ENCODE data around the gene WASF2. TPM values are rescaled to one million over a fixed set of nuclear protein-coding genes. Genes with fewer than 3 reads are reported as not detected.

WASF2 gene
- total and polyA plus RNA-seq, 2 of the 8 experiments (the other 6 are each of a cell fraction or from before 2014, with no cell fraction given) = 32.1 to 86.6 TPM

DNA sequence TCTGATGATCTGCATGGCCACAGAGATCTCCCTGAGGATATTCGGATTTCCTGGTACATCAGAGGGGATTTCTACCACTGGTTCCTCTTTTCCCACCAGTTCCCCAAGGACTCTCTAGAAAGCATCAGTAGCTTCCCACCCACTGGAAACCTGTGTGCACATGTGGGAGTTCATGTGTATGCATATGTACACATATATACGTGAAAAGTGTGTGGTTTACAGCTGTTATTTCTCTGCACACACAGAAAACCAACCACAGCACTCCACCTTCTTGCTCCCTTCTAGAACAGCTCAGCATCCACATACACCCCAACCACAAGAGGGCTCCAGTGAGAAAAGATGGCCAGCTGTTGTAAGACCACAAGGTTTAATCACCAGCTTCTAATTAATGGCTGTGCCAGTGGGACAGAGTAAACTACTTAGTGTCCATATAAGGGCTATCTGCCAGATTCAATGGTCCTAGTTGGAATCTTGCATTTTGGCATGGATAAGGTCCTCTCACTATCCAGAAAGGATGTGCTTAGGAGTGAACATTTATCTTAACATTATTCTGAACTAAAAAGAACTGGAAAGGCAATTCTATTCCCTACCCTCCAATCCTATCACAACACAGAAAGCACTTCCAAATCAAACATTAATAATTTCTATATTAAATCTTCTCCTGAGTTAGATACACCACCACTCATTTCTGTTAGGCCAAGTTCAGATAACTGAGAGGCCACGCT, 73.4 kb downstream of the WASF2 start:
- Histone ChIP-seq H3K4me2 (ENCODE audit: insufficient read depth in 1 of 2, low read depth in 2 of 2, low read length in 2 of 2) (no peak overlapping the region), H2BK20ac (ENCODE audit: low read length) (no peak overlapping the region), H3K23me2 (ENCODE audit: low read depth, low read length) (no peaks in the 10 kb centered on the region), H2BK12ac (ENCODE audit: low read depth, low read length) (no peak overlapping the region), H2BK120ac (replicated peaks; ENCODE audit: low read depth, low read length) (no peak overlapping the region), H3K9ac (replicated peaks in 1 of 4; ENCODE audit: extremely low read depth in 1 of 4, low read depth in 3 of 4, low read length in 3 of 4) (no peak overlapping the region), H3K79me2 (ENCODE audit: control insufficient read depth in 1 of 2, insufficient read depth in 2 of 2, low read length in 2 of 2) (no peaks in the 10 kb centered on the region; a peak in 1 of 4 replicates), H3K79me1 (ENCODE audit: low read depth, low read length) (no peaks in the 10 kb centered on the region; the same call in 1 of the 2 replicates), H3K27ac (ENCODE audit: low read depth, low read length) (no peak overlapping the region), H3K27me3 (replicated peaks in 1 of 4; ENCODE audit: control insufficient read depth in 3 of 4, extremely low read depth in 1 of 4, insufficient read depth in 3 of 4, low read length in 3 of 4) (no peaks in the 10 kb centered on the region), H3K14ac (ENCODE audit: insufficient read length) (no peak overlapping the region), H2AFZ (ENCODE audit: low read length) (no peak overlapping the region), H4K20me1 (replicated peaks in 1 of 2; ENCODE audit: control insufficient read depth in 1 of 2, insufficient read depth in 2 of 2, low read length in 2 of 2) (no peaks in the 10 kb centered on the region), H4K5ac (ENCODE audit: insufficient read length, low read depth, low read length) (no peak overlapping the region), H2BK5ac (ENCODE audit: low read depth, low read length) (no peak overlapping the region), H3K4me1 (replicated peaks in 1 of 4; ENCODE audit: control insufficient read depth in 3 of 4, insufficient read depth in 4 of 4, low read length in 3 of 4) (peaks cover 5 to 12% (median 9%) of the 10 kb centered on the region in 4 experiments; a peak in 6 of 7 replicates), H3K4ac (replicated peaks; ENCODE audit: insufficient read length, low read depth, low read length) (no peak overlapping the region), H3K4me3 (ENCODE audit: extremely low read depth in 1 of 4, insufficient read depth in 2 of 4, low read depth in 3 of 4, low read length in 4 of 4) (no peak overlapping the region), H3K18ac (ENCODE audit: extremely low read depth, low read length) (no peak overlapping the region), H2AK5ac (ENCODE audit: low read depth, low read length) (no peak overlapping the region), H4K8ac (ENCODE audit: extremely low read depth, insufficient read depth, low read length) (no peak overlapping the region), H4K91ac (replicated peaks; ENCODE audit: insufficient read length, low read length) (no peak overlapping the region), H3K36me3 (ENCODE audit: control insufficient read depth in 2 of 4, insufficient read depth in 4 of 4, low read length in 3 of 4) (peaks cover 29 to 52% (median 43%) of the 10 kb centered on the region in 4 experiments), H3K23ac (ENCODE audit: insufficient read length) (no peak overlapping the region), H3K56ac (replicated peaks; ENCODE audit: insufficient read length, low read depth, low read length) (no peak overlapping the region), H3K9me3 (ENCODE audit: insufficient read depth in 2 of 2, low read depth in 1 of 2, low read length in 1 of 2) (no peaks in the 10 kb centered on the region), H2BK15ac (ENCODE audit: low read length) (no peak overlapping the region)
- DNase-seq (ENCODE audit: low read depth in 1 of 2, low spot score in 2 of 2) (no peak), FAIRE-seq (peak; percentile 52)
- ChIA-PET POLR2A (ENCODE audit: partially characterized antibody) (interaction anchor here (0.6 to 1.6 kb wide), 10 partner anchors 8 to 853 kb away, joined by 3 to 5 read pairs (median 3); partner anchors contain the start of gene AHDC1), CTCF (ENCODE audit: partially characterized antibody) (interaction anchor here (0.6 to 37.8 kb wide), 29 partner anchors 8 to 253 kb away, joined by 3 to 863 read pairs (median 4); partner anchors contain the start of genes AHDC1 and CD164L2)
- WGBS, 2 experiments (ENCODE audit: extremely low coverage in 1 of 2, insufficient coverage in 1 of 2, insufficient read length in 1 of 2, insufficient replicate concordance in 2 of 2, low coverage in 1 of 2, low lambda C conversion rate in 2 of 2, missing lambda C conversion rate in 1 of 2) = 80% methylated on average over 3 of the region's 3 CpGs; no CpG with 5 or more reads in 1 of the 2 experiments
- no peak for TF ChIP-seq PHF8 (conservative IDR thresholded peaks at IDR 0.05; ENCODE audit: low read depth, low read length)
- TF ChIP-seq RAD21 (IDR thresholded peaks at IDR 0.05 in 1 of 2, conservative IDR thresholded peaks at IDR 0.05 in 1 of 2; ENCODE audit: low read depth in 2 of 2, low read length in 2 of 2) = peak; percentile 70 to 80
- TF ChIP-seq SP2 (IDR thresholded peaks at IDR 0.05; ENCODE audit: low read length) = no peak
- TF ChIP-seq, protein P1, sequence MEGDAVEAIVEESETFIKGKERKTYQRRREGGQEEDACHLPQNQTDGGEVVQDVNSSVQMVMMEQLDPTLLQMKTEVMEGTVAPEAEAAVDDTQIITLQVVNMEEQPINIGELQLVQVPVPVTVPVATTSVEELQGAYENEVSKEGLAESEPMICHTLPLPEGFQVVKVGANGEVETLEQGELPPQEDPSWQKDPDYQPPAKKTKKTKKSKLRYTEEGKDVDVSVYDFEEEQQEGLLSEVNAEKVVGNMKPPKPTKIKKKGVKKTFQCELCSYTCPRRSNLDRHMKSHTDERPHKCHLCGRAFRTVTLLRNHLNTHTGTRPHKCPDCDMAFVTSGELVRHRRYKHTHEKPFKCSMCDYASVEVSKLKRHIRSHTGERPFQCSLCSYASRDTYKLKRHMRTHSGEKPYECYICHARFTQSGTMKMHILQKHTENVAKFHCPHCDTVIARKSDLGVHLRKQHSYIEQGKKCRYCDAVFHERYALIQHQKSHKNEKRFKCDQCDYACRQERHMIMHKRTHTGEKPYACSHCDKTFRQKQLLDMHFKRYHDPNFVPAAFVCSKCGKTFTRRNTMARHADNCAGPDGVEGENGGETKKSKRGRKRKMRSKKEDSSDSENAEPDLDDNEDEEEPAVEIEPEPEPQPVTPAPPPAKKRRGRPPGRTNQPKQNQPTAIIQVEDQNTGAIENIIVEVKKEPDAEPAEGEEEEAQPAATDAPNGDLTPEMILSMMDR (IDR thresholded peaks at IDR 0.05; ENCODE audit: control extremely low read depth in 1 of 3, insufficient read depth in 1 of 3, low read depth in 1 of 3, low read length in 3 of 3) = peak; percentile 46 to 90 (median 79)
- TF ChIP-seq ASH2L (IDR thresholded peaks at IDR 0.05; ENCODE audit: low read length) = no peak
- TF ChIP-seq SRF (IDR thresholded peaks at IDR 0.05; ENCODE audit: low read depth, low read length) = 0 out of 2 replicates have a peak, but pooled peaks have one; percentile 11
- no peak for TF ChIP-seq CEBPB (IDR thresholded peaks at IDR 0.05; ENCODE audit: low read depth, low read length)
- peak; percentile 82; the same call in 1 of the 2 replicates for TF ChIP-seq YY1 (IDR thresholded peaks at IDR 0.05; ENCODE audit: low read depth, low read length)

Measured in H1 (cell line).